Right kidney (tissue), 9 donors: ENCODE measurements around the gene SCD5.
"Not testable (repeated sequence)": the region's sequence is repeated elsewhere in the genome, so short reads cannot be mapped to it uniquely, and the experiment has no call there.

Experiments
- DNase-seq: peaks from one replicate; pipeline ENCODE4 v3.0.0-alpha.2; 2016
- long read RNA-seq, 8 donors: transcript quantifications; one replicate each; lab custom pipeline, GENCODE V29; 2026

SCD5 gene
- long read RNA-seq, donor 1, transcript SCD5-202 (5 exons, 3,101 nt): major isoform, 16 of 16 reads
- long read RNA-seq, donor 1, partial matches to known transcripts: 0 of 16 reads
- long read RNA-seq, donor 1, other reads (novel, unspliced or antisense): 0 of 16 reads
- long read RNA-seq, donor 2, partial matches to known transcripts: 0 of 2 reads
- long read RNA-seq, donor 2, other reads (novel, unspliced or antisense): 0 of 2 reads
- long read RNA-seq, donor 3, transcript SCD5-202 (5 exons, 3,101 nt): major isoform, 6 of 6 reads
- long read RNA-seq, donor 3, partial matches to known transcripts: 0 of 6 reads
- long read RNA-seq, donor 3, other reads (novel, unspliced or antisense): 0 of 6 reads
- long read RNA-seq, donor 4, transcript SCD5-202 (5 exons, 3,101 nt): major isoform, 11 of 11 reads
- long read RNA-seq, donor 4, partial matches to known transcripts: 0 of 11 reads
- long read RNA-seq, donor 4, other reads (novel, unspliced or antisense): 0 of 11 reads
- long read RNA-seq, donor 5, transcript SCD5-202 (5 exons, 3,101 nt): major isoform, 6 of 6 reads
- long read RNA-seq, donor 5, partial matches to known transcripts: 0 of 6 reads
- long read RNA-seq, donor 5, other reads (novel, unspliced or antisense): 0 of 6 reads
- long read RNA-seq, donor 6, transcript SCD5-202 (5 exons, 3,101 nt): major isoform, 16 of 16 reads
- long read RNA-seq, donor 6, partial matches to known transcripts: 0 of 16 reads
- long read RNA-seq, donor 6, other reads (novel, unspliced or antisense): 0 of 16 reads
- long read RNA-seq, donor 7, transcript SCD5-202 (5 exons, 3,101 nt): major isoform, 14 of 24 reads
- long read RNA-seq, donor 7, partial matches to known transcripts: 0 of 24 reads
- long read RNA-seq, donor 7, other reads (novel, unspliced or antisense): 10 of 24 reads
- long read RNA-seq, donor 8, transcript SCD5-202 (5 exons, 3,101 nt): major isoform, 11 of 16 reads
- long read RNA-seq, donor 8, partial matches to known transcripts: 5 of 16 reads
- long read RNA-seq, donor 8, other reads (novel, unspliced or antisense): 0 of 16 reads

DNA sequence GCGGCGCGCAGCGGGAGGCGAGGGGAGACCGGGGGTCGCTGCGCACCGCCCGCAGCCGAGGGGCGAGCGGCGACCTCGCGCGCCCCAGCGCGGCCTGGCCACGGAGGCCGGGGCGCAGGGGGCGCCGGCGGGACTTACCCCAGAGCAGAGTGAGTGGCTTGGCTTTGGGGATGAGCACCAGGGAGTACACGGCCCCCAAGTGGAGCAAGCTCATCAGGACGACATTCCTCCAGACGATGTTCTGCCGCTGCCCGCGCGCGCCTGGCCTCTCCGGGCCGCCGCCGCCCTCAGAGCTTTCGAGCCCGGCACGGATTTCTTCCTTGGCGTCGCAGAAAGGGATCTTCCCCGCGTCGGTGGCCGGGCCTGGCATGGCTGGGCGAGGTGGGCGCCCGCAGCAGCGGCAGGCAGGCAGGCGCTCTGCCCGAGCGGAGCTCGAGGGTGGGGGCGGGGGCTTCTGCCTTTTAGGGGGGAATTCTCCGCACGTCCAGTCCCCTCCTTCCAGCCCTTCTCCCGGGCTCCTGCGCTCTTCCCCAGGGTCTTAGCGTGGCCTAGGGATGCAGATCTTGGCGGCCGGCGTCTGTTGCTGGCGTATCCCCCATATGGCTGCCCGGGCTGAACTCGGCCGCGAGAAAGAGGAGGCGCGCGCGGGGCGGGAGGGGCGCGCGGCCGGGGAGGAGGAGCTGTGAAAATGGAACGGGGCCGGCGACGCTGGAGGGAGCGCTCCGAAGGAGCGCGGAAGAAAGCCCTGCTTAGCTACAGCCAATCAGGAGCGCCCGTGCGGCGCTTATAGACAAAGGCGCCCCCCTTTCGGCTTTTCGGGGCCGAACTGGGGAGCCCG is at the start of gene SCD5:
TSS of gene SCD5 (minus strand) at position 629 of the 838 bp plus-strand sequence. CDS start at position 370, 259 bp downstream.
- peak; percentile 83 for DNase-seq

DNA sequence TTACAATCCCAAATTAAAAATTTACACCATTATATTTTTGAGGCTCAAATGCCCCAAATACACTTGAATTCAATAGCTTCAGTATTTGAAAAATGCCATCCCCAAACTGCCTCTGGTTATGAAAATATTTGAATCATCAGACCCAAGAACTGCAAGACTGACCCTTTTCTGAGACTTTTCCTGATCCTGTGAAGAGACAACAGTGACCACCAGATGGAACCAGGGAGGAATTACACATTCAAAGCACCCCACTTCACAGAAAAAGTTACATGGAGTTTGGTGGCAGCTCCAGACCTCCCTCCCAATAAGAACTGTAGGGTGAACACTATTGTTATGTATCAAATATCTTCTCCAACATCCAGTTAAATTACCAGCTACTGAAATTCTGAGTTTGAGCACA is 44.0 kb upstream of the SCD5 start:
- no peak for DNase-seq

DNA sequence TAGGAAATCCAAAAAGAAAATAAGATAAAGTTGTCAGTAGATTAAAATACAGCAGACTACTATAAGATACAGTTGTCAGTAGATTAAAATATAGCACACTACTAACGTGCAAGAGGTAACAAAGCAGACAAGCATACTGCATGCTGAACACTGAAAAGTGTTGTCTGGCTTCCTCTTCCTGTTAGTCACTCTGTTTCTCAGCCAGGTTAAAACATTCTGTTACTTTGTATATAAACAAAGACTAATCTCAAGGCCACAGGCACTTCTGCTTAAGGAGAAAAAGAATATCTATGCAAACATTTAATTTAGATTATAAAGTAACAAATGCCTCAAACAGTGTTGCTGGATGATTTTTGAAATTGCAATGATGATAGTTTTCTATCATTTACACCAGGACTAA is 41.0 kb upstream of the SCD5 start:
- no peak for DNase-seq

DNA sequence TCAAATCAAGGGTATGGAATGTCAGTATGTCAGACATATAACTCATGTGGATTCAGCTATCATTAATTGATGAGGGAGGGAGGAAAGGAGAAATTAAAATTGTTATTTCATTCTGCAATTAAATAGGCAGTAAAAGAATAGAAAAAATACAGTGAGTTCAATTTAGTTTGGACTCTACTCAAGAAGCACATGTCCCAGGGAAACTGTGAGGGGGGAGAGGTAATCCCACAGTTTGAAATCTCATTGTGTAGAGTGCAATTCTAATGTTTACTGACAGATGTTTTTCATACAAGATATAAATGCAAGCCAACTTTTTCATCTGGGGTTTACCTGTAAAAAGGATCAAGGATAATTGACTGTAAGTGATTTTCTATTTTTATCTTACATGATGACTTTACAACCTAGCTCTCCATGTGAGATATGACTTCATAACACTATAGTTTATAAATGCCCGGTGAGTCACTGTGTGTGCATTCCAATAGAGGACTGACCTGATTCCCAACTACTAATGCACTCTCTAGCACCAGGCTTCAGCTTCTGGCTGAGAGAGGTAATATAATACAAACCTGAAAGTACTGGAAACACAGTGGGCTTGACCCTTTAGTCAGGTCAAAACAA is 35.2 kb upstream of the SCD5 start:
- no peak for DNase-seq

DNA sequence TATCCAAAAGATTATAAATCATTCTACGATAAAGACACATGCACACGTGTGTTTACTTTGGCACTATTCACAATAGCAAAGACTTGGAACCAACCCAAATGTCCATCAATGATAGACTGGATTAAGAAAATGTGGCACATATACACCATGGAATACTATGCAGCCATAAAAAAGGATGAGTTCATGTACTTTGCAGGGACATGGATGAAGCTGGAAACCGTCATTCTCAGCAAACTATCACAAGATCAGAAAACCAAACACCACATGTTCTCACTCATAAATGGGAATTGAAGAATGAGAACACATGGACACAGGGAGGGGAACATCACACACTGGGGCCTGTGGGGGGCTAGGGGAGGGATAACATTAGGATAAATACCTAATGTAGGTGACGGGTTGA is 34.5 kb upstream of the SCD5 start:
- not testable (repeated sequence) for DNase-seq

DNA sequence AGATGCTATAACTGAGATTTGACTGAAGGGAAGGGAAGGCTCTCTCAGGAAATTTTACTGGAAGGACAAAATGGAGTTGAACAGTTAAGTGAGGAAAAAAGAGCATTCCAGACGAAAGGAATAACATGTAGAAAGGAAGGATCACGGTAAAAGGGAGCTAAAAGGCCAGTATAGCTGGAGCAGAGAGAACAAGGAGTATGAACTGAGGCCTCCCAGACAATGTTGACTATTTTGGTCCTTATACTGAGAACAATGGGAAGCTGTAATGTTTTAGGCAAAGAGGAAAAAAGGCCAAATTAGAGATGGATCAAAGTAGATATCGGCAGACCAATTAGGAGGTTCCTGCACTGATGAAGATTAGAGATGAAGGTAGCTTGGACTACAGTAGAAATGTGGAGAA is 26.8 kb upstream of the SCD5 start:
- no peak for DNase-seq

DNA sequence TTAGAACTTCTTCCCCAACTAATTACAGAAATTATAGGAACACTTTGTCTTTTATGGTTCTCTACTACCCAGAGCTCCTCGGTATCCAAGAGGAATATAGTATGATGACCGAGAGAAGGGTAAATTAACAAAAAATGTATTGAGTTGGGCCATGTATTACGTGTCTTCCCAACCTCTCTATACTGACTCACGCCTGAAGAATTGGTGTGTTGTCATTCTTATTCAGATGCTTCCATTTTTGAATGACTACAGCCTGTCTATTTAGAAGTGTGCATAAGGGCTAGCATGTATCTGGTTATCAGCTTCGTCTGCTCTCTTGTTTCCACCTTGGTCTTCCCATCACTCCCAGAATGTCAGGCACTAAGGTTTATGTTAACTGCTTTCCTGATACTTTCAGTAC is 24.5 kb upstream of the SCD5 start:
- no peak for DNase-seq

DNA sequence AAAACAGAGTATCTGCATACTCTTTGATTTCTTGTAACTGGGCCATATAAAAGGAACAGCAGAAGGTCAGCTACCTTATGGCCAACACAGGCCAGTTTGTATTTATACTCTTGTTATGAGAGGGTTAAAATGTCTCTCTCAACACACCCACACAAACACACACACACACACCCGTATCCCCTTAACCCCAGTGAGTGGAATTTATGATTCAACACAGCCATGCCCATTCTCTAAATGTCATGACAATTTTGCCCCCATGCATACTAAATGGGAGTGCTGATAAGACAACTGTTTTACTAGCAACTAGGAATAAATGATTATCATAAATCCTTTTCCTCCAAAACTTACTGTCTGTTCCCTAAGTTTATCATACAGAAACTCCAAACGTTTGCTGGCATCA is 22.1 kb upstream of the SCD5 start:
- no peak for DNase-seq

DNA sequence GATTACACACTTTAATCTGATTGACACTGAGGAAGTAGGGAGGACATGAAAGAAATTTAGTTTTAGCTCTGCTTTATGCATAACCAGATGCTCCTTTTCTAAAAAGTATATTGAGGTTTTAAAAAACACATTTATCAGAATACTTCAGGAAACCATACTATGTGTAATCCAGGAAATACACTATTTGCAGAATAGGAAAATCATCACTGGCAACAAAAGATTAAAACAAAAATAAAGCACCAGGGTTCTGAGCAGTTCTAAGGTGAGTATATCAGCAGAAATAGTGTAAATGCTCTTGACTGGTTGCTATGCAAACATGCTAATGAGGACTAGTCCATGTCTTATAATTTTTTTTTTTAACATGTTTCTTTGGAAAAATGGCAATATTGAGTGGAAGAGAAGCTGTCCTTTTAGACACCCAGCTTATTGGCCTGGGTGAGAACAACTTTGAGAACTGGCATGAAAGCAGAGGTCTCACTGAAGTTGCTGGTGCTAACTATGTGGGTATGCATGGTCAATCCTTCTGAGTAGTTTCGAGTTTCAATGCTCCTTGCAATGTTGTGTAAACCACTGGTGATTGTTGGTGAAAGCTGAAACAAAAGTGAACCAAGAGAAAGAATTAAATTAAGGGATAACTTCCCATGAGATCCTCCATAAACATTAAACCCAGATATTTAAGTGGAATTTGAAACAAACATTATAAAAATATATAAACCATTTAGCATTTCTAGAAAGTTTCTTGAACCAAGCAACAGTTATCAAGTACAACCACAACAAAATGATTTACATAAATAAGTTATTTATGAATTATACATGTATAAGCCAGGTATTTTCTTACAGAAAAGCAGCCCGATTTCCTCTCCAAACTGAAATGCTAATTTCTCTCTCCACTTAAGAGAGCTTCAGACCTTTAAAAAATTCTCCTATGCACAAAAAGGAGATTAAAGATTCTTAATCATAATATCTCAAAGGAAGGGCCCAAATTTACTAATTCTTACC is 20.4 kb upstream of the SCD5 start:
- no peak for DNase-seq

DNA sequence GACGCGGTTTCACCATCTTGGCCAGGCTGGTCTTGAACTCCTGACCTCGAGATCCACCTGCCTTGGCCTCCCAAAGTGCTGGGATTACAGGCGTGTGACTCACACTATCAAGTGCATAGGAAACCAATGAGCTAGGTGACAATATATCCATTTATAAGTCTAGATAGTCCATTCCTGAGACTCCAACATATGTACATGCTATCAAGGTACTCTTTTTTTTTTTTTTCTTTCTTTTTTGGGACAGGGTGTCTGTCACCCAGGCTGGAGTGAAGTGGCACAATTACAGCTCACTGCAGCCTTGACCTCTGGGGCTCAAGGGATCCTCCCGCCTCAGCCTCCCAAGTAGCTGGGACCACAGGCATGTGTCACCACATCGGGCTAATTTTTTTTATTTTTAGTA is 18.3 kb upstream of the SCD5 start:
- DNase-seq: not testable (repeated sequence)

DNA sequence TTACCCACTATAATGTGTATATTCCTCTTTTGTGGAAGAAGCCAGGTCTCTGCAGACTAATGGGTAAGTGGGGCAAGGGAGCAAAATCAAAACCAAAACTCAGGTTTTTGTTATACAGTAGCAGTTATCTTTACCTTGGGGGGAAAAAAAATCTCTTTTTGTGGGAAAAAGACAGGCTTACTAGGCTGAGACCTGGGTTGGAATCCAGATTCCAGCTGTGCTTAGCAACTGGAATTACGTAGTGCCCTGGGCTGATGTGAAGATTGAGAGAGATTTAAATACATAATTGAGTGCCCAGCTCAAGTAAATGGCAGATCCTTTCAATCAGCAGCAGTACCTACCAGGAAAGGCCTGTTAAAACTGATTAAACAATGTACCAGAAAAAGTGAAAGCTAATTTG is 15.4 kb upstream of the SCD5 start:
- no peak for DNase-seq

DNA sequence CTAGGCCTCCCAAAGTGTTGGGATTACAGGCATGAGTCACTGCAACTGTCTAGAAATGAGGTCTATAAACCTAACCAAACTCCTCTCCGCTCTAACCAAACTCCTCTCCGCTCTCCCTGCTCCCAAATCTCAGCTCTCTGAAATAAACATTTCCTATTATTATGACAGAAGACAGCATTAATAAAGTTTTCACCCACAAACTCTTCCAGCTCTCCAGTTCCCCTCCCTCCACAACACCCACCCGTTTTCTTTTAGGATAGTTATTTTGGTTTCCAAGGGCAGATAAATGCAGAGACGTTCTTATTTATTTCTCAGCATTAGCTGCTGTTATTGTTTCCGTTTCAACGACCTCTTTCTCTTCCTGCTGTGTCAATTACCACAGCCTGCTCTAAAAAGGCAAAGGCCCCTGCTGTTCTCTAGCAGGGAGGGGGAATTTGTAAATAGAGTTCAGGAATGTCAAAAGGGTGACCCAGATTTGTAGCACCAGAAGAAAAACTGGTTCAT is 13.3 kb upstream of the SCD5 start:
- DNase-seq: peak; percentile 27

DNA sequence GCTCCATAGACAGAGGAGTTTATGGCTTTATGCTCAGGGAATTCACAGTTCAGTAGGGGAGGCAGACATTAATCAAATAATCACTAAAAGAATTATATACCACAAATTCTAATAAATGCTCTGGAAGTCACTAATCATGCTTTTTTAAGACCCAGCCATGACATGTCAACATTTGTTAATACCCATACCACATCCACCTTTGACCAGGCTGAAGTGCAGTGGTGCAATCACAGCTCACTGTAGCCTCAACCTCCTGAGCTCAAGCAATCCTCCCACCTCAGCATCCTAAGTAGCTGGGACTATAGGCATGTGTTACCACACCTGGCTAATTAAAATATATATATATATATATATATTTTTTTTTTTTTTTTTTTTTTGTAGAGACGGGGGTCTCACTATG is 12.8 kb upstream of the SCD5 start:
- no peak for DNase-seq

DNA sequence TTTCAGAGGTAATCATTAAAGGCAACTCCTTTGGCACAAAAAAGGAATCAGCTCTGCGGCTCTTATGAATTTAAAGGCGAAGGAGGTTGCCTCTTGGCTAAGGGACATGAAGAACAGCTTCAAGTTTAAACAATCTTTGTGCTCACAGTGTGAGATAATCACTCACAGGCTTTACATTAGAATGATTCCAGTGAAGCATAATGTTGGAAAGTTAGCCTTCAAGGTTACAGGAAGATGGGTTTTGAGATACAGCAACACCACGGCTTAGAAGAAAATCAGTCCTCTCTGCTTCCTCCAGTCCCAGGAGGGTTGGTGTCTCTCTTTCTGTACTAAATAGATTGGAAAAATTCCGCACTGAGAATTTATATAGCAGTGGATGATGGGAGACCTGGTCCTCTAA is 11.6 kb upstream of the SCD5 start:
- no peak for DNase-seq

DNA sequence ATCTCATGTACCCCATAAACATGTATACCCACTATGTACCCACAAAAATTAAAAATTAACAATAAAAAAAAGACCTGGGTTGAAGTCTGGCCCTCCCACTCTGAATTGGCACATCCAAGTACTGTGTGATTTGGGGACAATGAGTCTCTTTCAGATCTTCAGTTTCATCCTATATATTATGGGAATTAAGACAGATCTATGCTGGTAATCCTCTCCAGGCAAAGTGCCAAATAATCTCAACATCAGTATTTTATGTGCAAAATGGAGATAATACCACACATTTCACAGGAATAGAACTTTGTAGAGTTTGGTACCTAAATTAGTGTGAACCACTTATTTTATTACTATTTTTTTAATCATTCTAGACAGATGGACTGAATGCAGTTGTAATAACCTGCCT is 11.0 kb upstream of the SCD5 start:
- no peak for DNase-seq

DNA sequence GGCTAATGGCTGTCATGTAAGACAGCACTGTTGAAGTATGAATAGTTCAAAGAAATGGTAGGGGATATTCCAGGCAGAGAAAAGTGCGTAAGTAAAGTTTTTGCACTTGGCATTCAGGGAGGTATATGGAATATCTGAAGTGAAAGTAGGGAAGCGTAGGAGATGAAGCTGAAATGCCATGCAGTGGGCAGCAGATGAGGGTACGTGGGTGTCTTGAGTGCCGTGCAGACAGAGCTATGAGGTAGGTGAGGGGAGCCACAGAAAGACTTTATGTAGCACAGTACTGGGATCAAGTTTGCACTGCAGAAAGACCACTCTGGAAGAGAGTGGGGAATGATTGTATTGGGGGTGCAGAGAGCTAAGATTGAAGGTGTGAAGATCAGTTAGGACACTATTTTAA is 5.2 kb upstream of the SCD5 start:
- no peak for DNase-seq

DNA sequence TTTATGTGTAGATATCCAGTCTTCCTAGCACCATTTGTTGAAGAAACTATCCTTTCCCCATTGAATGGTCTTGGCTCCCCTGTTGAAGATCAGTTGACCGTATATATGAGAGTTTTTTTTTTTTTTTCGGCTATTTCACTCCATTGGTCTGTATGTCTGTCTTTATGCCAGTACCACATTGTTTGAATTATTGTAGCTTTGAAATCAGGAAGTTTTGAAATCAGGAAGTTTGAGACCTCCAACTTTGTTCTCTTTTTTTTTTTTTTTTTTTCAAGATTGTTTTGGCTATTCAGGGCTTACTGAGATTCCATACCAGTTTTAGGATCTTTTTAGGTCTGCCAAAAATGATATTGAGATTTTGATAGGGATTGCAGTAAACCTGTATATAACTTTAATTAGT is 4.3 kb upstream of the SCD5 start:
- DNase-seq: no peak

DNA sequence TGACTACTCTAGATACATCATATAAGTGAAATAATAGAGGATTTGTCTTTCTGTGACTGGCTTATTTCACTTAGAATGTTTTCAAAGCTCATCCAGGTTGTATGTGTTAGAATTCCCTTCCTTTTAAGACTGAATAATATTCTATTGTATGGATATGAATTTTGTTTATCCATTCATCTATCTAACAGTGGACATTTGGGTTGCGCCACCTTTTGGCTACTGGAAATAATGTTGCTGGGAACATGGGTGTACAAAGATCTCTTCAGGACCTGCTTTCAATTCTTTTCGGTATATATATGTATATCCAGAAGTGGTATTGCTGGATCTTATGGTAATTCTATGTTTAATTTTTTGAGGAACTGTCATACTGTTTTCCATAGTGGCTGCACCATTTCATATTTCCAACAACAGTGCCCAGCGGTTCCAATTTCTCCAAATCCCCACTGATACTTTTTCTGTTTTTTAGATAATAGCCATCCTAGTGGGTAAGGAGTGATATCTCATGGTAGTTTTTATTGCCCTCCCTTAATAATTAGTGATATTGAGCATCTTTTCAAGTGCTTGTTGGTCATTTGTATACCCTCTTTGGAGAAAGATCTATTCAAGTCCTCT is 3.4 kb upstream of the SCD5 start:
- DNase-seq: no peak

DNA sequence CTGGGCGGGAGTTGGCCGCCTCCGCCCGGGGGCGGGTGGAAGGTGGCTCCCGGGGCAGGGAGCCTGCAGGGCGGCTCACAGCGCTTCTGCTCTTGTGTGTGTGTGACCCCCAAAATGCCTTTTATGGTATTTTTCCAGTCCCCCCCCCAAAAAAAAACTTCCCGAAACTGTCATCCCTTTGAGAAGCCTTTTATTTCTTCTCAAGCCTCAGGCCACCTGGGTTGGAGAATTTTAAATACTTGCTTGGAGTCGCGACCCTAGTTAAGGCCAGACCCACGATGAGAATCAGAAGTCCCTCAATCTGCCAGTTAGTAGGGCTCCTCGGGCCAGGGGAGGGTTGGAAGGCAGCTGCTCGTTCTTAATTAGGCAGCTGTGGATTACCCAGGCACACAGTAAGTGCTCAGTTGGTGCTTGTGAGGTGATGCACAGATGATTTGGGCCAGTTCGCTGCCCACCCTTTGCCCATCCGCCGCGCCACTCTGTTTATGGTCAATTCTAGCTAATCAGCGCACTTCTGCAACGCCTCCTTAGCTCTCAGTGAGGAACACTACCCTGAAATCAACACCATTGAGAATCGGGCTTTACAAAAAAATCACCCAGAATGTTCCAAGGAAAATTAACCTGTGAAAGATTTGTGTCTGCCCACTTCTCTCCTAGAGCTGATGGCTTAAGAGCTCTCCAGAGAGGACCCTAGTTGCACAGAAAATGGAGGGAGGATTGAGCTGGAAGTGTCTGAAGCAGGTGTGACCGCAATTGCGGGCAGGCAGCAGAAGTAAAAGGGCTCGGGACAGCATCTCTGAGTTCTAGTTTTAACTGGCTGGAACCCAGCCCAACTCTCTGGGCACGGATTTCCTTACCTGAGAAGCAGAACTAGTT is 648 bp upstream of the SCD5 start:
- no peak for DNase-seq
